ENCODE data around the gene TBCB.
A peak's percentile ranks its signal among the peaks of the same experiment; 100 is the strongest.
"Not testable (repeated sequence)": the region's sequence is repeated elsewhere in the genome, so short reads cannot be mapped to it uniquely, and the experiment has no call there.

TBCB gene

DNA sequence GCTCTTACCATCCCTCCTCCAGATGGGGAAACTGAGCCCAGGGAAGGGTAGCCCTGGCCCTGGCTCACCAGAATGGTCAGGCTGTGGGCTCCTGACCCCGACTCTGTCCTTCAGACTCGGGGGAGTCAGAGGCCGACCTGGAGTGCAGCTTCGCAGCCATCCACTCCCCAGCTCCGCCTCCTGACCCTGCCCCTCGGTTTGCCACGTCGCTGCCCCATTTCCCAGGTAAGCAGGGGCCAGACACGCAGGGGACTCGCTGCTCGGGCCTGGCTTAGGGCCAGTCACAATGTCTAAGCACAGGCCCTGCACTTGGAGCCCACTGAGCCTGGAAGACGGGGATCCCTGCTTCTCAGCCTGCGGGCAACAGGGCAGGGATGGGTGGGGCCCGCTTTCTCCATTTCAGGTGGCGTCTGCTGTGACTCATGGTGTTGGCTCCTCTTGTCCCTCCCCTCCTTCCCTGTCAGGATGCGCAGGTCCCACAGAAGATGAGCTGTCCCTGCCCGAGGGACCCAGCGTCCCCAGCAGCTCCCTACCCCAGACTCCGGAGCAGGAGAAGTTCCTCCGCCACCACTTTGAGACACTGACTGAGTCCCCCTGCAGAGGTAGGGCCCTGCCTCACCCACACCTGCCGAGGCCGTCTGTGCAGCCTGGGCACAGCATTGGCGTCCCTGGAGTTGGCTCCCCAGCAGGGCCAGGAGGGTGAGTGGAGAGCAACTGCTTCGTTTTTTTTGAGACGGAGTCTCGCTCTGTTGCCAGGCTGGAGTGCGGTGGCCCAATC lies 13.5 kb upstream of the TBCB start:
- no peak for DNase-seq

DNA sequence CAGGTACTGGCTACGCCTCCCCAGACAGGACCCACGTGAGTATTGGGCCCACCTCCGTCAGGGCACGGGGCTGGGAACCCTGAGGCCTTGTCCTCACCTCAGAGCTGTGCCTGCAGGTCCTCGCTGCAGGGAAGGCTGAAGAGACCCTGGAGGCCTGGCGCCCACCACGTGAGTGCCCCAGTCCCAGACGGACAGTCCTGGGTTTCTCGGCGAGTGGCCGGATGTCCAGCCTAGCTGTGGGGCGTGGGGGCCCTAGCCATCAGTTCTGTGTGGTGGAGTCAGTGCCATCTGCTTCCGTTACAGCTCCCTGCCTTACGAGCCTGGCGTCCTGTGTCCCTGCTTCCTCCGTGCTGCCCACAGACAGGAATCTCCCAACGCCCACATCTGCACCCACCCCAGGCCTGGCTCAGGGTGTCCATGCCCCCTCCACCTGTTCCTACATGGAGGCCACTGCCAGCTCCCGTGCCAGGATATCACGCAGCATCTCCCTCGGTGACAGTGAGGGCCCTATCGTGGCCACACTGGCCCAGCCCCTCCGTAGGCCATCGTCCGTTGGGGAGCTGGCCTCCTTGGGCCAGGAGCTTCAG lies 12.1 kb upstream of the TBCB start:
- no peak for DNase-seq

DNA sequence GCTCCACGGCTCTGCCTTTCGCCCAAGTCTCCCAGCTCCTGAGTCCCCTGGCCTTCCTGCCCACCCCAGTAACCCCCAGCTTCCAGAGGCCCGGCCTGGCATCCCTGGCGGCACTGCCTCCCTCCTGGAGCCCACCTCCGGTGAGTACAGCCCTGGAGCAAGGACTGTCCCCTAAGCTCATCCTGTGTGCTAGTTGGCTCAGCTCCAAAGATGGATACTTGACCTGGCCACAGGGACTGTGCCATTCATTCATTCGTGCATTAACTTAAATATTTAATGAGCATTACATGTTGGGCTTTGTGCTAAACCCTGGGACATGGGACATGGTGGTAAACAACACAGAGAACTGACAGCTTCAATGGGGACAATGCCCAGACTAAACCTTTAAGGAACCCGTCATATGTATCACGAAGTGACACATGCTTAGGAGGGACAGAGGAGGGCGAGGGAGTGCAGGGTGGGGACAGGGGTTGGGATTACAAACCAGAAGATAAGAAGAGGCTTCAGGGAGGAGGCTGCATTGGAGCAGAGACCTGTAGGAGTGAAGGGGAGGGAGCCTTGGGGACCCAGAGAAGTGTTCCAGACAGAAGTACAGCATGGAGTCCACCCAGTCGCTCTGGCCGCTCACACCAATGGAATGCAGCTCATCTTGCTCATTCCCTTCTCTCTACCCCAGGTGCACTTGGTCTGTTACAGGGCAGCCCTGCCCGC lies 11.3 kb upstream of the TBCB start:
- no peak for DNase-seq

DNA sequence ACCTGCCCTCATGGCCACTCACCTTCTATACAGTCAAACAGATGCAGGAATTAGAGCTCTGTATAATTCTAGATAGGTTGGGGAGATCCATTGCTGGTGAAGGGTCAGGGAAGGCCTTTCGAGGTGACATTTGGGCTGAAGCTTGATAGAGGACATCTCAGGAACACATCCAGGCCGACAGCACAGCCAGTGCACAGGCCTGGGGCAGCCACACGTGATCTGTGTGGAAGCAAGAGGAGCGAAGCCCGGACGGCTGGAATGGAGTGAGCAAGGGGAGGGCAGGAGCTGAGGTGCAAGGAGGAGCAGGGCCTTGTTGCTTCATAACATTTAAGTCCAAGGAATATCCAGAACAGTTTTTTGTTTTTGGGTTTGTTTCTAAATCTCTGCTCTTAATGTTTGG lies 8.8 kb upstream of the TBCB start:
- DNase-seq: no peak

DNA sequence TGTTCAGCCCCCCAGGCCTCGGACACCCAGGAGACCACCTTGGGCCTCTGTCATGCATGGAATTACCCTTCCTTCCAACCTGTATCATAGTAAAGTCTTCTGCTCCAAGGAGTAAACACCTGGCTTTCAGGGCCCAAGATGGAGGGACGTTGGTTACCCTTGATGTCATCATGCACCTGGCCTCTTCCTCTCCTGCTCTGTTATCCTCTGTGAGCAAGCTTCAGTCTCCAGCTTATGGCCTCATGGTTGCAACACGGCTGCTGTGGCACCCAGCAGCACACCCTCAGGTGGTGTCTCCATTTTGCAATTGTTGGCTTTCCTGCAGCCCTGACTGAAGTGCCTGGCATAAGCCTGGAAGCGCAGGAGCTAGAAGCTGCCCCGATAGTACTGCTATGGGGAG lies 8.3 kb upstream of the TBCB start:
- DNase-seq: no peak

DNA sequence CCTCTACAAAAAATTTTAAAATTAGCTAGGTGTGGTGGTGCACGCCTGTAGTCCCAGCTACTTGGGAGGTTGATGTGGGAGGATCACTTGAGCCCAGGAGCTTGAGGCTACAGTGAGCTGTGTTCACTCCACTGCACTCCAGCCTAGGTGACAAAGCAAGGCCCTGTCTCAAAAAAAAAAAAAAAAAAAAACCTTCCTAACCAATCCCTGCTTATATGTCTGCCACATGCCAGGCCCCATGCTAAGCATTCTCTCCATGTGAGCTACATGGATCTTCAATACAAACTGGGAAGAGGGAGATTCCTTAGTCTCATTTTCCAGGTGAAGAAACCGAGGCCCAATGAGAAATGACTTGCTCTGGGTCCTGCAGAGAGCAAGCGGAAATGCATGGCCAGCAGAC lies 6.6 kb upstream of the TBCB start:
- no peak for DNase-seq

DNA sequence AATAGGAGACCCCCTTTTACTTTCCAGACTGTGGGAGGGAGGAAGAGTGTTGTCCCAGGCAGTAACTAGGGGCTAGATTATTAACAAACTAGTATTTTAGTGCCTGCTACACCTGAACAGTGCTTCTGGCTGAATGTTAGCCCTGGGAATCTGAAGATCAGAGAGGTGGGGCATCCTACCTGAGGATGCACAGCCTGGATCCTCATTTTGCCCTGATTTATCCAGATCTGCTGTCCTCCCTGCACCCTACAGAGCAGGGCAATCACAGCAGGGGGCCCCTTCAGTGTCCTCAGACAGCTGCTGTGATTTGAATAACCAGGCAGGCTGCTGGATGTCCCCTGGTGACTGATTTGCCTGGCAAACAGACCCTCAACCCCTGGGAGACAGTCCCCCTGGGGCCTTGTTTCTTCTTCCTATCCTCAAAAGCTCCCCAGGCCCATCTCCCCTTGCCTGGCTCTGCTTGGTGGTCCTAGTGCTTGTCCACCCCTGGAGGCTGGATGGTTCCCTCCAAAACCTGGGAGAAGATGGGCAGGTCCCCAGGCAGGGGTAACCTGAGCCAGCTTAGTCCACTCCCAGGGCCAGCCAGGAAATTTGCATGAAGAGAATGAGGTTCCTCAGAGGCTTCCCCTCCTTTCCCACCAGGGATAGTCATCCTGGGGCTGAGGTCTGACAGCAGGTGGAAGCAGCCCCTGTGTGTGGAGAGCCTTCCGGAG lies 4.6 kb upstream of the TBCB start, which contains the start of gene OVOL3:
Gene OVOL3, plus strand, starts transcription at position 657 of the 713 bp plus-strand sequence. CDS start 60 bp downstream, outside the sequence.
- DNase-seq: no peak

DNA sequence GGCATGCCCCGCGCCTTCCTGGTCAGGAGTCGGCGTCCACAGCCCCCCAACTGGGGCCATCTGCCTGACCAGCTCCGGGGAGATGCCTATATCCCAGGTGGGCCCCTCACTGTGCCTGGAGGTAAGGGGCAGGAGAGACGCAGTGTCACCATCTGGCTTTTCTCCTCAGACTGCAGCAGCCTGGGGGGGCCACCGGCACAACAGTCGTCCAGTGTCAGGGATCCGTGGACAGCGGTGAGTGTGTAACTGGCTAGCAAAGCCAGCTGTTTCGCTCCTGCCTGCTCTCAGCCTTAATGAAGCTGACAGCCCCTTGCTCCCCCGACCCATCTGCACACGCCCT lies 4.1 kb upstream of the TBCB start:
- DNase-seq: no peak

DNA sequence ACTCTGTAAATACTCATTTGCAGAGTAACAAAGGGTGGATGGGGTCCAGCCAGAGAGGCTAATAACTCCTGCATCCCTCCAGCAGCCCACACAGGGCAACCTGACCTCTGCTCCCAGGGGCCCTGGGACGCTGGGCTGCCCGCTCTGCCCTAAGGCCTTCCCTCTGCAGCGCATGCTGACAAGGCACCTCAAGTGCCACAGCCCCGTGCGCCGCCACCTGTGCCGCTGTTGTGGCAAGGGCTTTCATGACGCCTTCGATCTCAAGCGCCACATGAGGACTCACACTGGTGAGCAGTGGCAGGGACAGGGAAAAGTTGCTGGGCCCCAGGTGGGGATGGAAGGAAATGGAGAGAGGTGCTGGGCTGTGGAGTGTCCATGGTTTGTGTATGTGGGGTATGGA lies 2.6 kb upstream of the TBCB start:
- no peak for DNase-seq

DNA sequence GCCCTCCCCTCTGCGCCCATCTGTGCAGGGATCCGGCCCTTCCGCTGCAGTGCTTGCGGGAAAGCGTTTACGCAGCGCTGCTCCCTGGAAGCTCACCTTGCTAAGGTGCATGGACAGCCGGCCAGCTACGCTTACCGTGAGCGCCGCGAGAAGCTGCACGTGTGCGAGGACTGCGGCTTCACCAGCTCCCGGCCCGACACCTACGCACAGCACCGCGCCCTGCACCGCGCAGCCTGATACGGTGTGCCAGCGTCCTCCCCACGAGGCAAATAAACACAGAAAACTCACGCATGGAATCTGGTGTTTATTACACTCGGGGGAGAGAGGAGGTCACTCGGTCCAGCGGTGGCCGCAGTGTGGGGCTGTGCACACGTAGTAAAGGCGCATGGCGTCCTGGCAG lies 1.8 kb upstream of the TBCB start:
- DNase-seq: no peak

DNA sequence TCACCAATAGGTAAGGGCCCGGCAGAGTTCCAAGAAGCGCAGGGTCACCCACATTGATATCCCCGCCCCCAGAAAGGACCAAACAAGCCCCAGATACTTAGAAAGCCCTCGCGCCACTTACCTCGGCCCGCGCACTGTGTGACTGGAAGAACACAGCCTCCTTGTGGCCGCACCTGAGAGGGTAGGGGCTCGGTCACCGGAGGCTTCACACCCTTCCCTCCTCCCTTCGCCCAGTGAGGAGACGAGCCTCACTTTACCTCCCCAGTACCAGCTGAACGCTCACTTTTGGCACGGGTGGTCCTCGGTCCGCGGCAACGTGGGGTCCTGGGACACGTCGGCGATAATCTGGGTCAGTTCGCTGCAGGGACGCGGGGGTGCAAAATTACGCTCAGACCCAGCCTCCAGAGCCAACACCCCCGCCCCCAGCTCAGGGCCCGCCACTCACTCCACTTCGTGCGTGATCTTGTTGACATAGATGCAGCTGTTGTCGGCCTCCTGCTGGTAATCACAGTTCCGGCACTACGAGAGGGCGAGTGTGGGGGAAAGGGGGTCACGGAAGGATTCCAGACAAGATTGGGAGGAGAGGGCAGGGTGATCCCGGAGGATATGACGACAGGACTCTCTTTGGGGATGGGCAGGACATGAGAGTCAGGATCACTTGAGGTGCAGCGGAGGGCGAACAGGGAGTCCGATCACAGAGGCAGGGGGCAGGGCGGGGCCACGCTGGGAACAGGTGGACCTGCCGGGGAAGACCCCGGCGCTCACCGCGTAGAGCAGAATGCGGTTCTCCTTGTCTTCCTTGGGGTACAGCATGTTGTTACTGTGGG lies 1.2 kb upstream of the TBCB start:
- DNase-seq: peak in 16 of 56 donors; percentile 28 to 70 (median 50)

DNA sequence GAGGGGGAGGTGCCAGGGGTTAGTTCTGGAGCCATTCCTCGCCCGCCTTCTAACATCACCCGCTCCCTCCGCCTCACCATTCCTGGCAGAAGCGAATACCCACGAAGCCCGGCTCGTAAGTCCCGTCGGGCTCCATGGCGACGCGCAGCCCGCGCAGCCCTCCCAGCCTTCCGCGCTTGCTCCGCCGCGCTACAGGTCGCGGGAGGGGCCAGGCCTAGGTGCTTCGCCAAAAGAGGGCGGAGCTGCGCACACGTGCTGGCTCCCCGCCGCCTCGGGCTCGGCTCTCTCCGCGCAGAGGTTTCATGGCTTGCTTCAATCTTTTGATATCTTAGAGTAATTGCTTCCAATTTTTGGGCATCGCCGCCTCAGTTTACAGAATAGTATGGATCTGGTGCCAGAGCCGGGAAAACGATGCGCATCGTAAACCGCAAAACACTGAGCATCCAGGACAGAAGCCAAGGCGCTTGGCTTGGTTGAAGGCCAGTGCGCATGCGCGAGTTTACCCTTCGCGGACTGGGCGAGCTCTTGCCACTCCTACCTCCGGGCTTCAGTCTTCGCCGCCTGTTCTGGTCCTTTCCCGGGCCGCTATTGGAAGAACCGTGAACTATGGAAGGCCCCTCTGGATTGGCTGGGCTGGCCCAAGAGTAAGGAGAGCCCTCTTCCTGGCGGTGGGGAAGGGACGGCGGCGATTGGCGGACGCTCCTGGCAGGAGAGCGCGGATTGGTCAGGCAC lies 381 bp upstream of the TBCB start, which contains the start of gene POLR2I:
Gene POLR2I, minus strand, starts transcription at position 155 of the 732 bp plus-strand sequence. Its CDS starts 19 bp downstream, at position 136.
- peak; percentile 89 to 100 (median 99) for DNase-seq

DNA sequence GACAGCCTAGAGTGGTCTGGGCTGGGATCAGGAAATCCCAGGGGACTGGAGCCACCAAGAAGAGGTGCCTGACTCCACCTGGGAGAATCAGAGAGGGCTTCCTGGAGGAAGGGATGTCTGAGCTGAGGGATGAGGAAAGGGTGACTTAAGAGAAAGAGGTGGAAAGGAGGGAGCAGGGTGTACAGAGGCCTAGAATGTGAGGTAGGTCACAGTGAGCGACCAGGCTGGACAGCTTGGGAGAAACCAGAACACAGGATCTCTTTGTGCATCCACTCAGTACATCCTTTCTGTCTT lies 1.0 kb downstream of the TBCB start:
- DNase-seq: no peak

DNA sequence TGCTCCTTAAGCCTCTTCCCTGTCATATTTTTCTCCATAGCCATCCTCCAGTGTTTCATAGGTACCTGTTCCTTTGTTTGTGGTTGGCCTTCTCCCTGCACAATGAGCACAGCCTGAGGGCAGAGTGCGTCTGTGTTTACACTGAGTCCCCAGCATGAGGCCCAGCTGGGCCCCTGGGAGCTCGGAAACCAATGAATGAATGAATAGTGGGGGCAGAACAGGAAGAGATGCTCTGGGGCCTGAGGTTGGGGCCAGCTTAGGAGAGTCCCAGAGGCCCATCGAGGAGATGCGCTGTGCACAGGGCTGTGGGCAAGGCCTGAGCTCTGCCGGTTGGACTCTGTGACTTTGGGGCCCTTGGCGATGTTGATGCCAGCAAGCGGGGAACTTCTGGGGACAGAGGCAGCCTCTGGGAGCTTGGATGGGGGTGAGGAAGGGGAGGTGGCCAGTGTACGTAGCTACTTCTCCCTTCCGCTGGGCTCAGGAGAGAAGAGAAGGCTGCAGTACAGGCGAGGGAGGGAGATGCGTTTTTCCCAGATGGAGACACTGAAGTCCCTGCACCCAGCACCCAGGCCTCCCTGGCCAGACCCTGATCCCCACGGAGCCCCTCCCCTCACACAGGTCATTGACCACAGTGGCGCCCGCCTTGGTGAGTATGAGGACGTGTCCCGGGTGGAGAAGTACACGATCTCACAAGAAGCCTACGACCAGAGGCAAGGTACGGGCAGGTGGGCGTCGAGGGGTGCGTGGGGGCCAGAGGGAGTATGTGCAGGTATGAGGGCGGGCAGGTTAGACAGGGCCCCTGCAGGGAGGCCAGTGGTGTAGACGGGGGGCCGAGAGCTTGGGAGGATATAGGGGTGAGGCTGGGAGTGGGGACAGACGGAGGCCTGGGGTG lies 5.1 kb downstream of the TBCB start:
- no peak for DNase-seq

DNA sequence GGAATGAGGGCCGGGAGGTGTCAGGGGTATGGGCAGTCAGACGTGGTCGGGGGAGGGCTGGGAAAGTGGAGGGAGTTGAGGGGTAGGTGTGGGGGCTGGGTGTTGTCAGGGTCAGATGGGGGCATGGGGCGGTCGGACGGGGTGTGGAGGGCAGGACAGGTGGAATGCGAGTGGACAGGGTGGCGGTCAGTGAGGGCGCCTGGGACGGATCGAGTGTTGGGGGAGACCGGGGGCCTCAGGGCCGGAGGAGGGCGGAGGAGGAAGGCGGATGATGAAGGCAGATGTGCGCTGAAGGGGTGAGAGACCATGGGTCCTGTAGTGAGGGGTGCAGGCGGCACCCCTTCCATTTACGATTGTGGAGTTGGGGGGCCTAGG lies 5.7 kb downstream of the TBCB start:
- DNase-seq: no peak

DNA sequence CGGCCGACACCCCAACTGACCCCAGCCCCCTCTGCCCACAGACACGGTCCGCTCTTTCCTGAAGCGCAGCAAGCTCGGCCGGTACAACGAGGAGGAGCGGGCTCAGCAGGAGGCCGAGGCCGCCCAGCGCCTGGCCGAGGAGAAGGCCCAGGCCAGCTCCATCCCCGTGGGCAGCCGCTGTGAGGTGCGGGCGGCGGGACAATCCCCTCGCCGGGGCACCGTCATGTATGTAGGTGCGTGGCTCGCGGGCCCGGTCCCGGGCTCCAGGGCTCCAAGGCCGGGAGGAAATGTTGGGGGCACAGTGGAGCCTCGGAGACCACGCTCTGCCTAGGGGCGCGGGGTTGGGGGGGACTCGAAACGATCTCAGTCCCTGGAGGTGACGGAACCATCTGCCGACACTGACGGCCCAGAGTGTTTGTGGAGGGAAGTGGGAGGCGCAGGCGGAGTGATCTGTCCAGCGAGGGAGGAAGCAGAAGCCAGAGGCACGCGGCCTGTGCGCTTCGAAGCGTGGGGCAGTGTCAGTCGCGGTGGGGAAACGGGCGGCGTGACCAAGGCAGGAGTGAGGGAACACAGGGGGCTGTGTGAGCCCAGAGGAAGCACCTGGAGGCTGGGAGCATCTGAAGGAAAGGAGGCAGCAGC lies 6.3 kb downstream of the TBCB start:
- DNase-seq: no peak

DNA sequence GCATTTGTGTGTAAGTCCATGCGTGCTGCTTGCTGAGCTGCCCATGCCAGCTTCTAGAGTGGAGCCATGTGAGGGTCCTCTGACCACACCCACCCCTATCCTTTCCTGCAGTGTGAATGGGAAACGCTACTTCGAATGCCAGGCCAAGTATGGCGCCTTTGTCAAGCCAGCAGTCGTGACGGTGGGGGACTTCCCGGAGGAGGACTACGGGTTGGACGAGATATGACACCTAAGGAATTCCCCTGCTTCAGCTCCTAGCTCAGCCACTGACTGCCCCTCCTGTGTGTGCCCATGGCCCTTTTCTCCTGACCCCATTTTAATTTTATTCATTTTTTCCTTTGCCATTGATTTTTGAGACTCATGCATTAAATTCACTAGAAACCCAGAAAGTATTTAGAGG lies 10.3 kb downstream of the TBCB start:
- no peak for DNase-seq

DNA sequence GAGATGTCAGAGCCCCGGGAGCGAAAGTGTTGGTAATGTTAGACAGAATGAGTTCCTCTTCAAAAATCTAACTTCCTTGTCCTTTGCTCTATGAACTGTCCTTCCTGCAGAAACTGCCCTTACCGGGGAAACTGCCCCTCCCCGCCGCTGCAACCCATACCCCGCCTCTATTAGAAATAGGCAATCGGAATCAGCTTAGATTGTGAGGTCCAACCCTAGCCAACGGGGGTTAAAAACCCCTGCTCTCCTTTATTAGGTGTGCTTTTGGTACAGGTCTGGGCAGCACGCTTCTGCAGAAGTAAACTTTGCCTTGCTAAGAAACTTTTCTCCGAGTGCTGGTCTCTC lies 13.1 kb downstream of the TBCB start:
- DNase-seq: peak in 1 of 56 donors; percentile 46

DNA sequence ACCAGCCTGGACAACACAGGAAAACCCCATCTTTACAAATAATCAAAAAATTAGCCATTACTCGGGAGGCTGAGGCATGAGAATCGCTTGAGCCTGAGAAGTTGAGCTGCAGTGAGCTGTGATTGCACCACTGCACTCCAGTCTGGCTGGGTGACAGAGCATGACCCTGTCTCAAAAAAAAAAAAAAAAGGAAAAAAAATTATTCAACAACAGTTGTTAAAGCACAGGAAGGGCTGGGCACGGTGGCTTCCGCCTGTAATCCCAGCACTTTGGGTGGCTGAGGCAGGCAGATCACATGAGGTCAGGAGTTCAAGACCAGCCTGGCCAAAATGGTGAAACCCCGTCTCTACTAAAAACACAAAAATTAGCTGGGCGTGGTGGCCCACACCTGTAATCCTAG lies 16.0 kb downstream of the TBCB start:
- not testable (repeated sequence) for DNase-seq
